HG03103 (cell line): ENCODE results near the gene TIA1.
"Not testable (repeated sequence)": the region's sequence is repeated elsewhere in the genome, so short reads cannot be mapped to it uniquely, and the experiment has no call there.

Experiments used
- ATAC-seq: cut with Tn5 transposase; IDR thresholded peaks from one replicate; pipeline ENCODE4 v1.9.1; 2021; ENCODE audit warnings: low read depth; ENCODE audit not compliant: unreplicated experiment

The TIA1 gene

GRCh38 chr2:70248181-70248847 is at the start of gene TIA1:
Gene TIA1, minus strand, starts transcription at chr2:70248628. Its CDS starts 198 bp downstream, at chr2:70248430.
- ATAC-seq, result peak; percentile 93

GRCh38 chr2:70297828-70298227 is 49.4 kb upstream of the TIA1 start:
- not testable (repeated sequence) for ATAC-seq

- no peak for ATAC-seq
Observed at GRCh38 chr2:70283500-70284191, 35.2 kb upstream of the TIA1 start.

- ATAC-seq, result no peak
Observed at GRCh38 chr2:70282439-70282838, 34.0 kb upstream of the TIA1 start.

- ATAC-seq, result no peak
Observed at GRCh38 chr2:70280242-70280798, 31.9 kb upstream of the TIA1 start.

GRCh38 chr2:70270323-70270722 is 21.9 kb upstream of the TIA1 start:
- ATAC-seq, result no peak

GRCh38 chr2:70269422-70270302 is 21.2 kb upstream of the TIA1 start:
- ATAC-seq, result not testable (repeated sequence)

- not testable (repeated sequence) for ATAC-seq
Observed at GRCh38 chr2:70266925-70267324, 18.5 kb upstream of the TIA1 start.

GRCh38 chr2:70261501-70261900 is 13.1 kb upstream of the TIA1 start:
- no peak for ATAC-seq

- no peak for ATAC-seq
Observed at GRCh38 chr2:70258532-70258875, 10.1 kb upstream of the TIA1 start.

GRCh38 chr2:70255637-70256314 is 7.3 kb upstream of the TIA1 start:
- no peak for ATAC-seq

GRCh38 chr2:70250434-70250833 is 2.0 kb upstream of the TIA1 start:
- ATAC-seq, result no peak

GRCh38 chr2:70247364-70248180 is 856 bp downstream of the TIA1 start:
- ATAC-seq, result no peak

GRCh38 chr2:70243806-70244584 is 4.4 kb downstream of the TIA1 start:
- ATAC-seq, result no peak

- ATAC-seq, result no peak
Observed at GRCh38 chr2:70242552-70242951, 5.9 kb downstream of the TIA1 start.

GRCh38 chr2:70241340-70241739 is 7.1 kb downstream of the TIA1 start:
- ATAC-seq, result no peak

- ATAC-seq, result no peak
Observed at GRCh38 chr2:70240599-70240998, 7.8 kb downstream of the TIA1 start.

GRCh38 chr2:70233926-70234325 is 14.5 kb downstream of the TIA1 start:
- ATAC-seq, result no peak

GRCh38 chr2:70226781-70227180 is 21.6 kb downstream of the TIA1 start:
- no peak for ATAC-seq
